Ectodermal cell (in vitro differentiated cells): ENCODE data around the gene ATP6V1F.

Experiments
- H3K27ac ChIP-seq: 2 replicates; pipeline ENCODE4 v1.7.0; 2013; ENCODE audit warnings: mild to moderate bottlenecking, low read depth, low read length; ENCODE audit not compliant: insufficient read depth, poor library complexity, severe bottlenecking
- H3K27me3 ChIP-seq: 2 replicates; pipeline ENCODE4 v1.7.0; 2013; ENCODE audit warnings: mild to moderate bottlenecking, low read length; ENCODE audit not compliant: insufficient read depth, control insufficient read depth, poor library complexity, severe bottlenecking
- H3K36me3 ChIP-seq: one replicate; pipeline ENCODE4 v1.7.0; 2013; ENCODE audit warnings: low read length; ENCODE audit not compliant: control insufficient read depth, insufficient read depth
- H3K4me1 ChIP-seq: one replicate; pipeline ENCODE4 v1.7.0; 2013; ENCODE audit warnings: low read length; ENCODE audit not compliant: control insufficient read depth, insufficient read depth
- H3K4me3 ChIP-seq: 2 replicates; pipeline ENCODE4 v1.7.0; 2013; ENCODE audit warnings: low read depth, low read length, control low read depth; ENCODE audit not compliant: insufficient read depth
- H3K9me3 ChIP-seq: 2 replicates; pipeline ENCODE4 v1.7.0; 2013; ENCODE audit warnings: mild to moderate bottlenecking, low read length, moderate library complexity; ENCODE audit not compliant: control insufficient read depth
- WGBS, 2 experiments: methylation state at CpG; one replicate each; pipeline ENCODE4 v1.1.7; 2013; ENCODE audit warnings: missing lambda C conversion rate in 2 of 2; 5-methylcytosine and 5-hydroxymethylcytosine counted together

The ATP6V1F gene

GRCh38 chr7:128869138-128869943 is 6.7 kb downstream of the ATP6V1F start:
- Histone ChIP-seq H3K27ac (no peak overlapping the region), H3K9me3 (no peaks in the 10 kb centered on the region), H3K4me3 (peak overlapping the region; percentile 48), H3K4me1 (peaks cover 8% of the 10 kb centered on the region), H3K36me3 (no peaks in the 10 kb centered on the region), H3K27me3 (peaks cover 53% of the 10 kb centered on the region)
- WGBS, 2 experiments = 0% methylated on average over 86 of the region's 86 CpGs

GRCh38 chr7:128869944-128870285 is 7.3 kb downstream of the ATP6V1F start:
- Histone ChIP-seq H3K4me1 (peaks cover 8% of the 10 kb centered on the region), H3K4me3 (peak overlapping the region; percentile 48), H3K9me3 (no peaks in the 10 kb centered on the region), H3K27me3 (peaks cover 53% of the 10 kb centered on the region), H3K27ac (no peak overlapping the region), H3K36me3 (no peaks in the 10 kb centered on the region)
- 4% methylated on average over 30 of the region's 30 CpGs for WGBS, 2 experiments

- Histone ChIP-seq H3K27me3 (peaks cover 53% of the 10 kb centered on the region), H3K36me3 (no peaks in the 10 kb centered on the region), H3K27ac (no peak overlapping the region), H3K9me3 (no peaks in the 10 kb centered on the region), H3K4me3 (no peak overlapping the region), H3K4me1 (peaks cover 8% of the 10 kb centered on the region)
- WGBS, 2 experiments = 90 to 94% methylated on average over 5 of the region's 5 CpGs
Measured at GRCh38 chr7:128871050-128871449, 8.4 kb downstream of the ATP6V1F start.

- Histone ChIP-seq H3K4me3 (no peak overlapping the region), H3K27ac (no peak overlapping the region), H3K9me3 (no peaks in the 10 kb centered on the region), H3K4me1 (peaks cover 8% of the 10 kb centered on the region), H3K36me3 (no peaks in the 10 kb centered on the region), H3K27me3 (peaks cover 47% of the 10 kb centered on the region)
- 68 to 70% methylated on average over 13 of the region's 13 CpGs for WGBS, 2 experiments
Measured at GRCh38 chr7:128872394-128872824, 9.8 kb downstream of the ATP6V1F start.

- H3K9me3 ChIP-seq = no peaks in the 10 kb centered on the region
- 83 to 86% methylated on average over 9 of the region's 9 CpGs for WGBS, 2 experiments
Measured at GRCh38 chr7:128873234-128873633, 10.6 kb downstream of the ATP6V1F start.

GRCh38 chr7:128874140-128875031 is 11.7 kb downstream of the ATP6V1F start:
- no peak overlapping the region for H3K4me3 ChIP-seq
- no peaks in the 10 kb centered on the region for H3K36me3 ChIP-seq
- no peaks in the 10 kb centered on the region for H3K9me3 ChIP-seq
- H3K27me3 ChIP-seq = peaks cover 28% of the 10 kb centered on the region
- 89 to 91% methylated on average over 22 of the region's 22 CpGs for WGBS, 2 experiments
- H3K27ac ChIP-seq = no peak overlapping the region
- H3K4me1 ChIP-seq = no peaks in the 10 kb centered on the region

More at GRCh38 chr7:128873234-128873633, 10.6 kb downstream of the ATP6V1F start:
- Histone ChIP-seq H3K4me3 (no peak overlapping the region), H3K36me3 (no peaks in the 10 kb centered on the region), H3K4me1 (peaks cover 7% of the 10 kb centered on the region), H3K27ac (no peak overlapping the region), H3K27me3 (peaks cover 39% of the 10 kb centered on the region)

- Histone ChIP-seq H3K27me3 (peaks cover 16% of the 10 kb centered on the region), H3K27ac (no peak overlapping the region), H3K36me3 (no peaks in the 10 kb centered on the region), H3K4me1 (no peaks in the 10 kb centered on the region), H3K9me3 (no peaks in the 10 kb centered on the region), H3K4me3 (no peak overlapping the region)
- 93% methylated on average over 8 of the region's 8 CpGs for WGBS, 2 experiments
Measured at GRCh38 chr7:128875523-128875948, 12.9 kb downstream of the ATP6V1F start.

- H3K9me3 ChIP-seq = no peaks in the 10 kb centered on the region
- H3K4me1 ChIP-seq = no peaks in the 10 kb centered on the region
- no peaks in the 10 kb centered on the region for H3K36me3 ChIP-seq
- no peak overlapping the region for H3K4me3 ChIP-seq
- peaks cover 10% of the 10 kb centered on the region for H3K27me3 ChIP-seq
- H3K27ac ChIP-seq = no peak overlapping the region
- WGBS, 2 experiments = 88 to 91% methylated on average over 3 of the region's 3 CpGs
Measured at GRCh38 chr7:128876127-128876526, 13.5 kb downstream of the ATP6V1F start.

GRCh38 chr7:128876586-128876977 is 13.9 kb downstream of the ATP6V1F start:
- Histone ChIP-seq H3K36me3 (no peaks in the 10 kb centered on the region), H3K4me1 (no peaks in the 10 kb centered on the region), H3K27ac (no peak overlapping the region), H3K27me3 (peaks cover 6% of the 10 kb centered on the region), H3K4me3 (no peak overlapping the region), H3K9me3 (no peaks in the 10 kb centered on the region)
- WGBS, 2 experiments = 89 to 93% methylated on average over 5 of the region's 5 CpGs
